Upper lobe of right lung (tissue), 1 donor: Measurements from ENCODE around the gene TRIM75. TPM values are rescaled to one million over a fixed set of nuclear protein-coding genes. Genes with fewer than 3 reads are reported as not detected.

Experiments
- ATAC-seq: fragments of 200-7000 bp; cut with Tn5 transposase; one replicate; pipeline ENCODE4 v1.9.1; 2020; ENCODE audit warnings: mild to moderate bottlenecking, moderate library complexity
- DNase-seq: peaks from one replicate; pipeline ENCODE4 v3.0.0-alpha.2; 2020
- H3K27ac ChIP-seq: fragments of 200-600 bp; one replicate; pipeline ENCODE4 v1.8.0; 2022
- H3K27me3 ChIP-seq: fragments of 200-600 bp; one replicate; pipeline ENCODE4 v1.8.0; 2022; ENCODE audit warnings: mild to moderate bottlenecking
- H3K36me3 ChIP-seq: fragments of 200-600 bp; one replicate; pipeline ENCODE4 v1.8.0; 2022
- H3K4me1 ChIP-seq: fragments of 200-600 bp; one replicate; pipeline ENCODE4 v1.8.0; 2022
- H3K4me3 ChIP-seq: fragments of 200-600 bp; one replicate; pipeline ENCODE4 v1.8.0; 2022; ENCODE audit warnings: mild to moderate bottlenecking
- H3K9me3 ChIP-seq: fragments of 200-600 bp; one replicate; pipeline ENCODE4 v1.8.0; 2022
- CTCF ChIP-seq: fragments of 200-600 bp; IDR thresholded peaks from one replicate; pipeline ENCODE4 v1.8.0; 2022; ENCODE audit warnings: antibody characterized with exemption
- intact Hi-C: fragments of 100-400 bp; cut with DNase I; formaldehyde crosslinking; loops from one replicate; pipeline ENCODE4 v1.11.0; 2022
- total RNA-seq: library from RNA; stranded (reverse); fragmentation: NEBNext Ultra II Directional; extraction: Animal tissue kit (Norgen Biotek cat#: 25700); gene quantifications from one replicate; pipeline ENCODE4 v1.2.1, GENCODE V29; 2021
- donor health status: DM: no; HTN: yes; CAD: no; lungs with severe emphysema.

TRIM75 gene
- total RNA-seq, 1 donor from 2014 or later = not detected

DNA sequence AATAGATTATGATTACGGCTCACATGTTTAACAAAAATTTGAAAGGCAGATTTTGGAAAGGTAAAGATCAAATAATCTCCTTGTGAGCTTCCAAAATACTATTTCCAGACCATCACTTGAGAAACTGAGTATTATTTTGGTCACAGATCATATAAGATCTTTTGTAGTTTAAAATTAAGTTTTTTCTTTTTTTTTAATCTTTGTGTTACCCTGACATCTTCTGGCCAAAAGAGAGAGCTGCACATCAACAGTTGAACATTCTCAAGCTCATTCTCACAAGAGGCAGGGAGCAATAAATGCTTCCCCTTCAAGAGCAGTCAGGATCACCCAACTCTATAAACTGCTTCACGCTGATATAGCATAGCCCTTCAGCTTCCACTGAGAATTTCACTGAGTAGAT, 43.1 kb downstream of the TRIM75 start:
- no peaks in the 10 kb centered on the region for H3K9me3 ChIP-seq
- H3K4me1 ChIP-seq = no peaks in the 10 kb centered on the region
- DNase-seq (no peak), ATAC-seq (no peak)
- no peak overlapping the region for H3K4me3 ChIP-seq
- intact Hi-C loops = no loop called here
- TF ChIP-seq CTCF = peak; percentile 45
- H3K36me3 ChIP-seq = peaks cover 80% of the 10 kb centered on the region
- H3K27me3 ChIP-seq = no peaks in the 10 kb centered on the region
- no peak overlapping the region for H3K27ac ChIP-seq

- ATAC-seq (no peak), DNase-seq (no peak)
- Histone ChIP-seq H3K4me3 (no peak overlapping the region), H3K4me1 (no peaks in the 10 kb centered on the region), H3K36me3 (peaks cover 53% of the 10 kb centered on the region), H3K27me3 (no peaks in the 10 kb centered on the region), H3K9me3 (no peaks in the 10 kb centered on the region), H3K27ac (no peak overlapping the region)
- intact Hi-C loops = no loop called here
- no peak for TF ChIP-seq CTCF
Measured at GRCh38 chr4:165101641-165102040, 48.0 kb downstream of the TRIM75 start.

- H3K4me3 ChIP-seq = no peak overlapping the region
- DNase-seq = no peak
- no peaks in the 10 kb centered on the region for H3K27me3 ChIP-seq
- no peak for ATAC-seq
- H3K27ac ChIP-seq = no peak overlapping the region
- no peak for TF ChIP-seq CTCF
- no peaks in the 10 kb centered on the region for H3K4me1 ChIP-seq
- no peaks in the 10 kb centered on the region for H3K9me3 ChIP-seq
- intact Hi-C loops = no loop called here
- H3K36me3 ChIP-seq = peaks cover 14% of the 10 kb centered on the region
Measured at GRCh38 chr4:165106518-165106917, 52.9 kb downstream of the TRIM75 start.

Other genes starting within 250 kb of the TRIM75 start
- not detected for gene APELA, start 176.7 kb upstream of the TRIM75 start, total RNA-seq
- gene TRIM61, start 76.2 kb upstream of the TRIM75 start, total RNA-seq = 1.2 TPM
- not detected for gene TRIM60, start 21.9 kb upstream of the TRIM75 start, total RNA-seq
- 26.5 TPM for gene TMEM192, start 59.0 kb downstream of the TRIM75 start, total RNA-seq
- 44.3 TPM for gene KLHL2, start 153.7 kb downstream of the TRIM75 start, total RNA-seq